ENCODE data around the gene PSMD3. TPM values are rescaled to one million over a fixed set of nuclear protein-coding genes. Genes with fewer than 3 reads are reported as not detected.

The PSMD3 gene
- 100 to 1,000 TPM; 211 to 364 (median 329) TPM for total RNA-seq

- Histone ChIP-seq H3K4me3 (peak within 1 kb of the TSS; percentile 88 to 98 (median 94)), H3K4me1 (peaks cover 18 to 22% of the 10 kb centered on the region in 2 donors), H3K27me3 (peaks cover 0 to 5% (median 2%) of the 10 kb centered on the region in 3 donors), H3K36me3 (peaks cover 0 to 16% of the 10 kb centered on the region in 2 donors), H3K9me3 (no peaks in the 10 kb centered on the region), H3K27ac (peak within 1 kb of the TSS; percentile 94 to 99 (median 96))
- peak; percentile 79 to 93 (median 89) for TF ChIP-seq CTCF (IDR thresholded peaks at IDR 0.05 in 4 of 5, conservative IDR thresholded peaks at IDR 0.05 in 1 of 5)
- TF ChIP-seq POLR2A (IDR thresholded peaks at IDR 0.05) = peak; percentile 94 to 97
- intact Hi-C loops (cut with DNase I; ENCODE audit: low total_unique reads) = loop anchor here (1.0 to 5.0 kb wide), 4 partner anchors 21 to 108 kb away; partner anchors contain the start of genes LRRC3C and ORMDL3
- in situ Hi-C loops (cut with MboI; ENCODE audit: low sequenced_read_pairs in 4 of 4) = no loop called here
- peak; percentile 98 for ATAC-seq
- DNase-seq = peak; percentile 97 to 99
Measured at GRCh38 chr17:39980351-39981206, at the start of gene PSMD3. Gene PSMD3, plus strand, starts transcription at chr17:39980807. Its CDS starts 164 bp downstream, at chr17:39980971.

- TF ChIP-seq POLR2A (IDR thresholded peaks at IDR 0.05) = no peak
- TF ChIP-seq CTCF (IDR thresholded peaks at IDR 0.05 in 4 of 5, conservative IDR thresholded peaks at IDR 0.05 in 1 of 5) = no peak
- Histone ChIP-seq H3K27ac (peak overlapping the region; percentile 60 to 70 (median 67)), H3K4me1 (peaks cover 19 to 29% of the 10 kb centered on the region in 2 donors), H3K4me3 (no peak overlapping the region), H3K36me3 (no peaks in the 10 kb centered on the region), H3K9me3 (no peaks in the 10 kb centered on the region), H3K27me3 (no peaks in the 10 kb centered on the region)
- intact Hi-C loops (cut with DNase I; ENCODE audit: low total_unique reads) = no loop called here
- in situ Hi-C loops (cut with MboI; ENCODE audit: low sequenced_read_pairs in 4 of 4) = no loop called here
- DNase-seq = peak in 1 of 2 donors; percentile 50
- peak; percentile 31 to 42 for ATAC-seq
Measured at GRCh38 chr17:39933912-39934311, 46.7 kb upstream of the PSMD3 start.

GRCh38 chr17:39934324-39934723, 46.3 kb upstream of the PSMD3 start:
- in situ Hi-C loops (cut with MboI; ENCODE audit: low sequenced_read_pairs in 4 of 4) (no loop called here), intact Hi-C loops (cut with DNase I; ENCODE audit: low total_unique reads) (no loop called here)

GRCh38 chr17:39935909-39936308, 44.7 kb upstream of the PSMD3 start:
- intact Hi-C loops (cut with DNase I; ENCODE audit: low total_unique reads) = no loop called here
- peaks cover 9 to 25% of the 10 kb centered on the region in 2 donors for H3K4me1 ChIP-seq
- no peaks in the 10 kb centered on the region for H3K36me3 ChIP-seq
- H3K27me3 ChIP-seq = no peaks in the 10 kb centered on the region
- in situ Hi-C loops (cut with MboI; ENCODE audit: low sequenced_read_pairs in 4 of 4) = no loop called here
- ATAC-seq = peak; percentile 61 to 67
- peak overlapping the region in 1 of 4 donors; percentile 59 for H3K27ac ChIP-seq
- H3K9me3 ChIP-seq = no peaks in the 10 kb centered on the region
- no peak overlapping the region for H3K4me3 ChIP-seq
- no peak for TF ChIP-seq POLR2A (IDR thresholded peaks at IDR 0.05)
- no peak for TF ChIP-seq CTCF (IDR thresholded peaks at IDR 0.05 in 4 of 5, conservative IDR thresholded peaks at IDR 0.05 in 1 of 5)
- DNase-seq = no peak

More at GRCh38 chr17:39934324-39934723, 46.3 kb upstream of the PSMD3 start:
- TF ChIP-seq CTCF (IDR thresholded peaks at IDR 0.05 in 4 of 5, conservative IDR thresholded peaks at IDR 0.05 in 1 of 5) (no peak), POLR2A (IDR thresholded peaks at IDR 0.05) (no peak)
- Histone ChIP-seq H3K4me3 (no peak overlapping the region), H3K36me3 (no peaks in the 10 kb centered on the region), H3K27me3 (no peaks in the 10 kb centered on the region), H3K9me3 (no peaks in the 10 kb centered on the region), H3K27ac (peak overlapping the region; percentile 60 to 70 (median 67)), H3K4me1 (peaks cover 16 to 27% of the 10 kb centered on the region in 2 donors)
- ATAC-seq = no peak
- no peak for DNase-seq

Data from gastrocnemius medialis (tissue), 4 donors.